Spleen (tissue), 7 donors: Measurements from ENCODE around the gene RAC2.

ENCODE experiments used
- CTCF ChIP-seq, 11 experiments: fragments of 200-600 bp in 7 of 11; fragments of 450-650 bp in 4 of 11; sonication (generic) in 4 of 11; IDR thresholded peaks in 8 of 11; conservative IDR thresholded peaks in 3 of 11; 1 replicate in 7 of 11; 2 replicates in 4 of 11; pipeline versions ENCODE4 v1.4.0 to v1.8.0; 2016 to 2021; ENCODE audit warnings: antibody characterized with exemption in 11 of 11, inconsistent platforms in 4 of 11, mild to moderate bottlenecking in 1 of 11
- POLR2A ChIP-seq, 3 donors: fragments of 450-650 bp; IDR thresholded peaks; one replicate each; pipeline ENCODE4 v1.5.1; 2017; ENCODE audit warnings: antibody characterized with exemption in 3 of 3, mild to moderate bottlenecking in 1 of 3
- donor health status: DM: no; HTN: no; CAD: no; lungs with moderate emphysema.
- donor health status: DM: no; HTN: no; CAD: no.
- donor health status: DM: no; HTN: no; CAD: no.

GRCh38 chr22:37223965-37224551 lies 20.0 kb downstream of the RAC2 start:
- no peak for TF ChIP-seq POLR2A (IDR thresholded peaks at IDR 0.05)
- TF ChIP-seq CTCF (IDR thresholded peaks at IDR 0.05 in 8 of 11, conservative IDR thresholded peaks at IDR 0.05 in 3 of 11) = no peak
